Neuron (in vitro differentiated cells): ENCODE data around the gene AKT1S1.
"Not testable (repeated sequence)": the region's sequence is repeated elsewhere in the genome, so short reads cannot be mapped to it uniquely, and the experiment has no call there.

ENCODE experiments used
- H2AFZ ChIP-seq: one replicate; pipeline ENCODE4 v1.6.1; 2013; ENCODE audit warnings: low read depth, mild to moderate bottlenecking, inconsistent platforms, low read length, moderate library complexity
- H3K27me3 ChIP-seq: one replicate; pipeline ENCODE4 v1.6.1; 2013; ENCODE audit warnings: low read length; ENCODE audit not compliant: insufficient read depth
- H3K36me3 ChIP-seq: one replicate; pipeline ENCODE4 v1.6.1; 2013; ENCODE audit warnings: low read length; ENCODE audit not compliant: insufficient read depth
- H3K4me1 ChIP-seq: one replicate; pipeline ENCODE4 v1.6.1; 2013; ENCODE audit warnings: low read length; ENCODE audit not compliant: insufficient read depth
- H3K4me3 ChIP-seq: 2 replicates; pipeline ENCODE4 v1.5.1; 2013; ENCODE audit warnings: mild to moderate bottlenecking, low read length, moderate library complexity
- H3K9me3 ChIP-seq: one replicate; pipeline ENCODE4 v1.6.1; 2013; ENCODE audit warnings: low read length

AKT1S1 gene

GRCh38 chr19:49835562-49835961, 41.6 kb downstream of the AKT1S1 start:
- Histone ChIP-seq H3K4me3 (no peak overlapping the region), H3K4me1 (peaks cover 4% of the 10 kb centered on the region), H2AFZ (no peak overlapping the region), H3K27me3 (no peaks in the 10 kb centered on the region), H3K9me3 (peaks cover 2% of the 10 kb centered on the region), H3K36me3 (peaks cover 97% of the 10 kb centered on the region)

- no peaks in the 10 kb centered on the region for H3K4me1 ChIP-seq
- no peak overlapping the region for H2AFZ ChIP-seq
- H3K4me3 ChIP-seq: no peak overlapping the region
- peaks cover 95% of the 10 kb centered on the region for H3K36me3 ChIP-seq
- H3K27me3 ChIP-seq: no peaks in the 10 kb centered on the region
- peaks cover 2% of the 10 kb centered on the region for H3K9me3 ChIP-seq
Observed at GRCh38 chr19:49833599-49833998, 43.6 kb downstream of the AKT1S1 start.

DNA sequence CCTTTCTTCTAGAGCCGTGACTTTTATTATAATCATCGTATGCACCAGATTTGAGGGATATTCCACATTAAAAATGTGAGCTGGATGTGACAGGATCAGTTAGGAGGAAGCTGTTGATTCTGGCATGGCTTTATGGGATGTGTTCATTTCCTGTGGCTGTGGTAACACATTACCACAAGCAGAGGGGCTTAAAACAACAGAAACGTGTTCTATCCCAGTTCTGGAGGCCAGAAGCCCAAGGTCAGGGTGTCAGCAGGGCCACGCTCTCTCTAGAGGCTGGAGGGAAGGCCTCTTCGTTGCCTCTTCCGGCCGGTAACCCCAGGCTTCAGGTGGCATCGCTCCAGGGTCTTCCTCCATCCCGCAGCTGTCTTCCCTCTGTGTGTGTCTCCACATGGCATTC, 44.6 kb downstream of the AKT1S1 start:
- H3K27me3 ChIP-seq: no peaks in the 10 kb centered on the region
- H3K9me3 ChIP-seq: peaks cover under 1% of the 10 kb centered on the region
- peaks cover 91% of the 10 kb centered on the region for H3K36me3 ChIP-seq
- H3K4me3 ChIP-seq: no peak overlapping the region
- H2AFZ ChIP-seq: no peak overlapping the region
- H3K4me1 ChIP-seq: no peaks in the 10 kb centered on the region

DNA sequence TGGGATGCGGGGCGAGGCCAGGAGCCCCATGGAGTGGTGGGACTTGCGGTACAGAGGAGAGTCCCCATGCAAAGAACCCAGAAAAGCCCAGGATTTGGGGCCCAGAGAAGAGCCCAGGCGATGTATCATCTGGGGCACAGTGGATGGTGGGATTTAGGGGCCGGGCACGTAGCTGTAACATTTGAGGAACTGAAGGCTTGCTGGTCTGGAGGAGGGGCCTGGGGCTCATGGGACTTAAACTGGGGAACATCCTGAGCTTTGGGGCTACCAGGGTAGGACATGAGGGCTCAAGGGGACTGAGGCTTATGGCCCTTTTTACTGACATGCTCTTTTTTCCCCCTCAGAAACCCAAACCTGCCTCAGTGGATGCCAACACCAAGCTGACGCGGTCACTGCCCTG, 45.6 kb downstream of the AKT1S1 start:
- Histone ChIP-seq H2AFZ (no peak overlapping the region), H3K9me3 (no peaks in the 10 kb centered on the region), H3K27me3 (no peaks in the 10 kb centered on the region), H3K4me3 (no peak overlapping the region), H3K4me1 (no peaks in the 10 kb centered on the region), H3K36me3 (peaks cover 91% of the 10 kb centered on the region)

GRCh38 chr19:49830766-49831165, 46.4 kb downstream of the AKT1S1 start:
- Histone ChIP-seq H3K4me1 (no peaks in the 10 kb centered on the region), H3K36me3 (peaks cover 83% of the 10 kb centered on the region), H2AFZ (no peak overlapping the region), H3K27me3 (no peaks in the 10 kb centered on the region), H3K4me3 (no peak overlapping the region), H3K9me3 (no peaks in the 10 kb centered on the region)

DNA sequence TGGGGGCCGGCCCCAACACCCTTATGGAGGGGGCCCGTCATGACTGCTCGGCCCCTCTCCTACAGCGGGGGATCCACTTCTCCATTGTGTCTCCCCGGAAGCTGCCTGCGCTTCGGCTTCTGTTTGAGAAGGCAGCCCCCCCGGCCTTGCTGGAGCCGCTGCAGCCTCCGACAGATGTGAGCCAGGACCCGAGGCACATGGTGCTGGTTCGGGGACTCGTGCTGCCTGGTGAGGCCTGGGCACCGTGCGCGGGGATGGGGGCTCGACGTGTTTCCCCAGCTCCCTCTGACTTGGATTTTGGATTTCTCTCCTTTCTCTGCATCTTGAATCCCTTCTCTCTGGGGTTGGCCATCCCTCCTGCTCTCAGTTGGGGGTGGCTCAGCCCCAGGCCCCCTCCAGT, 47.4 kb downstream of the AKT1S1 start:
- H3K9me3 ChIP-seq: no peaks in the 10 kb centered on the region
- H3K4me1 ChIP-seq: no peaks in the 10 kb centered on the region
- peaks cover 72% of the 10 kb centered on the region for H3K36me3 ChIP-seq
- no peaks in the 10 kb centered on the region for H3K27me3 ChIP-seq
- H2AFZ ChIP-seq: no peak overlapping the region
- no peak overlapping the region for H3K4me3 ChIP-seq

DNA sequence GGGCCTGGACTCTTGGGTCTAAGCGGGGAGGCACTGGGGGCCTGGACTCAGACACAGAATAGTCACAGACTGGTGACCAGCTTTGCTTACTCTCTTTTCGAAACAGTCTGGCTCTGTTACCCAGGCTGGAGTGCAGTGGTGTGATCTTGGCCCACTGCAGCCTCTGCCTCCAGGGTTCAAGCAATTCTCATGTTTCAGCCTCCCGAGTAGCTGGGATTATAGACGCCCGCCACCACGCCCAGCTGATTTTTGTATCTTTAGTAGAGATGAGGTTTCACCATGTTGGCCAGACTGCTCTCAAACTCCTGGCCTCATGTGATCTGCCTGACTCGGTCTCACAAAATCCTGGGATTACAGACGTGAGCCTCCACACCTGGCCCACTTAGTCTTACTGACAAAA, 48.0 kb downstream of the AKT1S1 start:
- Histone ChIP-seq H3K4me3 (no peak overlapping the region), H3K4me1 (no peaks in the 10 kb centered on the region), H3K9me3 (no peaks in the 10 kb centered on the region), H2AFZ (no peak overlapping the region), H3K27me3 (no peaks in the 10 kb centered on the region), H3K36me3 (peaks cover 69% of the 10 kb centered on the region)

DNA sequence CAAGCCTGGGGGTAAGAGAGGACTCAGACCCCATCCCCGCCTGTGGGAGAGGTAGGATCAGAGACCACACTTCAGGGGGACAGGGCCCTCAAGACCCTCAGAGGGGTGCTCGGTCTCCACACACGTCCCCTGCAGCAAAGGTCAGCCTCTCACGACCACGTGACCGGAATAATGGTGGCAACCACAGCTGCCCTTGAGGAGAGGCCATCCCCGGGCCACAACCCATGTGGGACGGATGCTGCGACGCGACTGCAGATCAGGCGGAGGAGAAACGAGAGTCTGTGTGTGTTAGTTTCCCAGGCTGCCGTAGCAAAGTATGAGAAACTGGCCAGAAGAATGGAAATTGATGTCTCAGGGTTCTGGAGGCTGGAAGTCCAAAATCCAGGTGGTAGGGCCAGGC, 50.1 kb downstream of the AKT1S1 start:
- H3K36me3 ChIP-seq: peaks cover 65% of the 10 kb centered on the region
- H3K4me1 ChIP-seq: no peaks in the 10 kb centered on the region
- no peaks in the 10 kb centered on the region for H3K9me3 ChIP-seq

DNA sequence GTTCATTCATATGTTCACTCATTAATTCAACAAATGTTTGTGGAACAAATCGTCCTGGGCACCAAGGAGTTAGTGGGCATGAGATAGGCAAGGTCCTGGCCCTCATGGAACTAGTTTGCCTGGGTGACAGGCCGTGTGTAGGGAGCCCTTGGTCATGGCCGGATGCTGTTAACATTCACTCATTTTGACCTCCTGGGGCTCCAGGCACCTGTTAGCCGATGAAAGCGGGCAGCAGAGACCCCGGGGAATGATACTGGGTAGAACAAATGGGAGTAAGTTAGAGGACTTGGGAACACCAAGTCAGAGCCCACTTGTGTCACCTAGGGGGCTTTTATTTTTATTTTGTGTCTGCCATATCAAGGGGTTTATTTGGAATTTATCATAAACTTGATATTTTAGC, 52.5 kb downstream of the AKT1S1 start:
- Histone ChIP-seq H3K4me1 (peaks cover 5% of the 10 kb centered on the region), H2AFZ (no peak overlapping the region), H3K27me3 (no peaks in the 10 kb centered on the region), H3K4me3 (no peak overlapping the region), H3K9me3 (no peaks in the 10 kb centered on the region), H3K36me3 (peaks cover 56% of the 10 kb centered on the region)

More for the DNA sequence above, 50.1 kb downstream of the AKT1S1 start:
- Histone ChIP-seq H3K4me3 (no peak overlapping the region), H2AFZ (no peak overlapping the region), H3K27me3 (no peaks in the 10 kb centered on the region)

DNA sequence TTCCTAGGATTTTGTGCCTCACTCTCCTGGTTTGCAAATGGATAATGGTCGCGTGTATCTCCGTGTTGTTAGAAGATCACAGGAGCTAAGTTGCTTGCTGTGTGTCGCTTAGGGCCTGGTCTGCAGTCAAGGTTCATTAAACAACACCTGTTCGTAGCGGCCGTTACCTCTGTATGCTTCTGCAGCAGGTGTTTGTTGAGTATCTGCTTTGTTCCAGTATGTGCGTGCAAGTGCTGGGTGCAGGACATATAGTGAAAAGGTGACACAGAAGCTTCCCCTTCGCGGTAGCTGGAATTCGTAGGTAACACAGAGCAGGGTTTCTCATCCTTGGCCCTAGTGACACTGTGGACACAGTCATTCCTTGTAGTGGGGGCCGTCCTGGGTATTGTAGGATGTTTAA, 53.7 kb downstream of the AKT1S1 start:
- peaks cover 47% of the 10 kb centered on the region for H3K36me3 ChIP-seq
- H3K9me3 ChIP-seq: no peaks in the 10 kb centered on the region
- H2AFZ ChIP-seq: no peak overlapping the region
- no peaks in the 10 kb centered on the region for H3K27me3 ChIP-seq
- H3K4me1 ChIP-seq: peaks cover 16% of the 10 kb centered on the region
- H3K4me3 ChIP-seq: no peak overlapping the region

DNA sequence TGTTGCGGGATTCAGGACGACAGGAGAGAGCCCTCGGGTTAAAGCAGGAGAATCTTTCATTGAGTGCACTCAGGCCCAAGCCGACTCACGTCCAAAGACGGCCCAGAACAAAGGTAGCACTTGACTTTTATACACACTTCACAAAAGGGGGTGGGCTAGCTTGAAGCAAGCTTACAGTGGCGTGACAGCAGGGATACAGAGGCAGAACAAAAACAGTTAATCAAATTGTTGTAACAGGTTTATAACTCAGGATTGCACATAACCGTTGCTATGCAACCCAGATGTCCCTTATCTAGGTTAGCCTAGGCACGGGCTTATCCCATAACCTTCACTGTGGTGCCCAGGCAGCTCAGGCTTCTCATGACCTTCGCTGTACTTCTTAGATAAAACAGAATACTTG, 57.0 kb downstream of the AKT1S1 start:
- peaks cover 33% of the 10 kb centered on the region for H3K36me3 ChIP-seq
- no peaks in the 10 kb centered on the region for H3K9me3 ChIP-seq
- peaks cover 17% of the 10 kb centered on the region for H3K4me1 ChIP-seq
- no peak overlapping the region for H2AFZ ChIP-seq
- H3K4me3 ChIP-seq: no peak overlapping the region
- H3K27me3 ChIP-seq: no peaks in the 10 kb centered on the region

DNA sequence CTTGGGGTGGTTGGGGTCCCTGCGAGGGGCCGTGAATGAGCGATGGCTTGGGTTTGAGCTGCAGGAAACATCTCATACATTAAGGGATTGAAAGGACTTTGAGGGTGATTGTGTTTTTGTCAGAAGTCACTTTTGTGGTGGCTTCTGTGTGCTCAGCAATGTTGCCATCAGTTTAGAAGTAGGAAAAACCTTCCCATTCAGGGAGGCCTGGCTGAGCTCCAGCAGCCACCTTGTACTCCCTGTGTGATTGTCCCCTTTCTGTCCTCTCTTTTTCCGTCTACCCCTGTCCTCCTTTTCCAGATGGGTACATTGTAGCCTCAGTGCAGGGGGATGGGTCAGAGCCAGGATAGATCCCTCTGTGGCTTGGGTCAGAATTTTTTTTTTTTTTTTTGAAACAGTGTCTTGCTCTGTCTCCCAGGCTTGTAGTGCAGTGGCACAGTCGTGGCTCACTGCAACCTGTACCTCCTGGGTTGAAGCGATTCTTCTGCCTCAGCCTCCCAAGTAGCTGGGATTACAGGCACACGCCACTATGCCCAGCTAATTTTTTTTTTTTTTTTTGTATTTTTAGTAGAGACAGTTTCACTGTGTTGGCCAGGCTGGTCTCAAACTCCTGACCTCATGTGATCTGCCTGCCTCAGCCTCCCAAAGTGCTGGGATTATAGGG, 57.6 kb downstream of the AKT1S1 start:
- not testable (repeated sequence) for H3K9me3 ChIP-seq, H3K27me3 ChIP-seq, H2AFZ ChIP-seq
- Histone ChIP-seq H3K4me1 (peaks cover 17% of the 10 kb centered on the region), H3K36me3 (peaks cover 32% of the 10 kb centered on the region), H3K4me3 (peak overlapping the region; percentile 99)
